PC-9 (cell line): Measurements from ENCODE around the gene PPP2R2C.

Experiments
- CTCF ChIP-seq: fragments of 200-600 bp; sonication (generic); conservative IDR thresholded peaks from 2 replicates; pipeline ENCODE4 v1.6.1; 2017; ENCODE audit warnings: mixed run types, antibody characterized with exemption, mild to moderate bottlenecking, moderate library complexity
- EZH2 ChIP-seq: fragments of 200-600 bp; sonication (generic); IDR thresholded peaks from 2 replicates; pipeline ENCODE4 v1.8.0; 2017; ENCODE audit warnings: antibody characterized with exemption, low read depth

DNA sequence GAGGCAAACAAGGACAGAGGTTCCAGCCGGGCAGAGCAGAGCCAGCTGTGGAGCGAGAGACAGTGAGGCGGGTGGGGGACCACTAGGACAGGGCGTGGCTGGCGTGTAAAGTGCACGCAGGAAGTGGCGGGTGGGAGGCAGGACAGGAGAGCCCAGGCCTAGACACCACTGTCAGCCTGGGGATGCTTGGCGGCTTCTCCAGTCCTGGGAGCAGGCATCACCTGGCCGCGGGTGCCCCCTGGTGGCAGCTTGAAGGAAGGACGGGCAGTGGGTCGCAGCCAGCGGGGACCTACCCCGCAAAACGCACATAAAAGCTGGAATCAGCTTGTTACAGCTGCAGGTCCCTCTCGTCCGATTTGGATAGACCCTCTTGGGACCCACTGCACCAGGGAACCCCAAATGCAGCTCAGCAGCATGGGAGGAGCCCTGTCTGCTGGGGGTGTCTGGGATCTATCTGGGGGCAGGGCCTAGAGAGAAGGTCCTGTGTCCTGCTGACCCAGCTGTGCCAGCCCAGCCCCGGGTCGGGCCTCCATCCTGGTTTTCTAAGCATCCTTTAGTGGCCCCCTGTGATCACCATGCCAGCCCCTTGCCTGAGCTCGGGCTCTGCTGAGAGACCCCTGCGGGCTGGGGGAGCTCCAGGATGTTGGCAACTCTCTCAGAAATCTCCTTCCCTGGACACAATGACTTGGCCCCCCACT lies 145.0 kb downstream of the PPP2R2C start:
- no peak for TF ChIP-seq EZH2
- TF ChIP-seq CTCF, result peak; percentile 84
